GM21528 (cell line): ENCODE results near the gene OLA1.
A peak's percentile ranks its signal among the peaks of the same experiment; 100 is the strongest.
"Not testable (repeated sequence)": the region's sequence is repeated elsewhere in the genome, so short reads cannot be mapped to it uniquely, and the experiment has no call there.

Source experiments
- ATAC-seq: cut with Tn5 transposase; IDR thresholded peaks from one replicate; pipeline ENCODE4 v1.9.1; 2021; ENCODE audit warnings: mild to moderate bottlenecking, moderate library complexity; ENCODE audit not compliant: unreplicated experiment, low FRiP score

The OLA1 gene

DNA sequence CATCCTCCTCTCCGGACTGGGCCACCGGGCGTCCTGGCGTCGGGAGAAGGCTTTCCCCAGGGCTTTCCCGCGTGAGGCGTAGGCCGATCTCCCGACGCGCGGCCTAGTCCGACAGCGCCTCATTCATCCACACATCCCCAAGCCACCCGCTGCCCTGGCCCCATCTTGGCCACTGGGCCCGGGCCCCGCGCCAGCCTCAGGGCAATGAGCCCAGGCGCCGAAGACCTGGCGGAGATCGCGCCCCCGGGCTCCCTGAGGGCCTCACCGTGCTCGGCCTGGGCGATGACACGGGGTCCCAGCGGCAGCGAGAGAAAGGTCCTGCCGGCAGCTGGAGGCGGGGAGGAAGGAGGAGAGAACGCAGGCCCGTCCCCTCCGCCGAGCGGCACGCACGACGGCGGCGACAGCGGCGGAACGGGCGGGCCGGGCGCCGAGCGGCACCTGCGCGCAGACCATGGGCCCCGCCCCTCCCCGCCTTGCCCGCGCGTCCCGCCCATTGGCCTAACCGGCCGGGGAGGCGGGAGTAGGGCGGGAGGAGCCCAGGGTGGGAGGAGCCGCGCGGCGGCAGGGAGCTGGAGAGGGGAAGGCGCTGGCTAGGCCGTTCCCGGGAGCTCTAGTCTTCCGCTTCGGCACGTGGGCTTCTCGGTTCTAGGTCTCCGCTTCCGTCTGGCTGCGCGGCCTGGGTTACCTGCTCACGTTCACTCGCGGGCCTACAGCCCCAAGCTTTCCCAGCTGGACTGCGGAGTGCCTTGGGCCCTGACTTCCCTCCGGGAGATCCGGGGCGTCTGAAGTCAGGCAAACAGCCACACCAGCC, at the start of gene OLA1:
TSS of gene OLA1 (minus strand) at position 346 of the 811 bp plus-strand sequence. CDS start 1,717 bp downstream, outside the sequence.
- ATAC-seq = peak; percentile 98

DNA sequence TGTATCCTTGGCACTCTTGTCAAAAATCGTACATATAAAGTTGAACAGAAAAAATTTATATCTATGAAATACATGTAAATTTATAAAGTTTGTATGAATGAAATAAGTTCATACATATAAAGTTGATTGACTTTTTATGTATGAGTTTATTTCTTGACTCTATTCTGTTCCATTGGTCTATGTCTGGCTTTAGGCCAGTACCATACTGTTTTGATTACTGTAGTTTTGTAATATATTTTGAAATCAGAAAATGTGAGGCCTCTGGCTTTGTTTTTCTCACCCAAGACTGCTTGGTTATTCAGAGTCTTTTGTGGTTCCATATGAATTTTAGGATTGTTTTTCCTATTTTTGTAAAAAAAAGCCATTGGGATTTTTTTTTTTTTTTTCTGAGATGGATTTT, 44.6 kb upstream of the OLA1 start:
- no peak for ATAC-seq

DNA sequence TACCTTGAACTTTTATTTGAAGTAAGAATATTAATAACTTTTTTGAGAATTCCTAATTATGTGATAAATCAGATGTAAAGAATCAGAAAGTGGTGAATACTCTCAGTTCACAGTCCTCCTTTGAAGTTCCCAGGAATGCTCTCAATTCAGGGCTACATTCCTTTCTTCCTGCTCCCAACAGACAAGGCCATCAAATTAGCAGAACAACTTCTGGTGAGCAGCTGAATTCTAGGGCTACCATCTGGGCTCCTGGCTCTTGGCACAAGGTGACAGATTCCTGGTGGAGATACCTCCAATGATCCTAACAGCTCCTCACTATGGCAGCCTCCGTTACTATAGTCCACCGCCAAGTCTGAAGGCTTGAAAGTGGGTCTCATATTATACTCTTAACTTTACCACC, 37.8 kb upstream of the OLA1 start:
- ATAC-seq = no peak

DNA sequence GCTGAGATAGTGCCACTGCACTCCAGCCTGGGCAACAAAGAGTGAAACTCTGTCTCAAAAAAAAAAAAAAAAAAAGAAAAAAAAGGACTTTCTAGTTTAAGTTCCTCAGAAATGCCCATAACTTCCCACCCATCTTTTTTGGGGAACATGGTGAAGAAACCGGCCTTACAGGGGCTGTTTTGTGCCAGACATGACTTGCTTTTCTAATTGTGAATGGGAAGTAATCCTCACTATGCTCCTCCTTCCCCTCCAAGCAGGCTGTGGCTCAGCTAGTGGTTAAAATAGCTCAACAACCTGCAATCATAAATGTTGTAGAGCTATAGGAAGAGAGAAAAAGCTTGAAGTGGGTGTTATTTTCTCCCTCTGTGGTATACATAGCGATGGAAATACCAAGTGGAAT, 34.1 kb upstream of the OLA1 start:
- no peak for ATAC-seq

DNA sequence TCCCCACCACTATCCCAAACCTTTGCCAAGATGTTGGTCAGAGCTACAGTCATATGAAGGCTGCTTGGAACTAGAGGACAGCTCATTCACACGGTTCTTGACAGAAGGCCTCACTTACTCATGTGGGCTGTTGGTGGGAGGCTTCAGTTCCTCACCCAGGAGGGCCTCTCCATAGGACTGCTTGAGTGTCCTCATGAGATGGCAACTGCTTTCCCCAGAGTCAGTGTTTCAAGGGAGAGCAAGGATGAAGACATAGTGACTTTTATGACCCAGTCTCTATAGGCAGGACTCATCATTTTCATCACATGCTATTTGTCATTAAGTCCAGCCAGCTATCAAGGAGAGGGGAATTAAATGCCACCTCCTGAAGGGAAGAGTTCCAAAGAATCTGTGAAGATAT, 33.4 kb upstream of the OLA1 start:
- no peak for ATAC-seq

DNA sequence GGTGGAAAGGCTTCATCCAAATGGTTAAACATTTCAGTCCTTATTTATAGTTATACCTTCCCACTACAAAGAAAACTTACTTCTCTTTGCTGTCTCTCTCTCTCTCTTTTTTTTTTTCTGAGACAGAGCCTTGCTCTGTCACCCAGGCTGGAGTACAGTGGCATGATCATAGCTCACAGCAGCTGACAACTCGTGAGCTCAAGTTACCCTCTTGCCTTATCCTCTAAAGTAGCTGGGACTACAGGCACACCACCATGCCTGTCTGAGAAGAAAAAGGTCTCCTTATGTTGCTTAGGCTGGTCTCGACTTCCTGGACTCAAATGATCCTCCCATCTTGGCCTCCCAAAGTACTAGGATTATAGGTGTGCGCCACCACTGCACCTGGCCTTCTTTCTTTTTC, 32.3 kb upstream of the OLA1 start:
- no peak for ATAC-seq

DNA sequence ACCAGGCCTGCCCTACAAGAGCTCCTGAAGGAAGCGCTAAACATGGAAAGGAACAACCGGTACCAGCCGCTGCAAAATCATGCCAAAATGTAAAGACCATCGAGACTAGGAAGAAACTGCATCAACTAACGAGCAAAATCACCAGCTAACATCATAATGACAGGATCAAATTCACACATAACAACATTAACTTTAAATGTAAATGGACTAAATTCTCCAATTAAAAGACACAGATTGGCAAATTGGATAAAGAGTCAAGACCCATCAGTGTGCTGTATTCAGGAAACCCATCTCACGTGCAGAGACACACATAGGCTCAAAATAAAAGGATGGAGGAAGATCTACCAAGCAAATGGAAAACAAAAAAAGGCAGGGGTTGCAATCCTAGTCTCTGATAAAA, 21.9 kb upstream of the OLA1 start:
- ATAC-seq = not testable (repeated sequence)

DNA sequence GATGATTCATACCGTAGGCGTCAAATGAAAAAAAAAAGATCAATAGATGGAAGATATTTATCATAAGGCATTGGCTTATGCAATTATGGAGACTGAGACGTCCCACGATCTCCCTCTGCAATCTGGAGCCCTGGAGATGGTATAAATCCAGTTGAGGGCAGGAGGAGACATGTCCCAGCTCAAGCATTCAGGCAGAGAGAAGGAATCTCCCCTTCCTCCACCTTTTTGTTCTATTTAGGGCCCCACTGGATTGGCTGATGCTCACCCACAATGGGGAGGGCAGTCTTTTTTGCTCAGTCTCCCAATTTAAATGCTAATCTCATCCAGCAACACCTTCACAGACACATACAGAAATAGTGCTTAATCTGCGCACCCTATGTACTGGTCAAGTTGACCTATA, 18.0 kb upstream of the OLA1 start:
- no peak for ATAC-seq

DNA sequence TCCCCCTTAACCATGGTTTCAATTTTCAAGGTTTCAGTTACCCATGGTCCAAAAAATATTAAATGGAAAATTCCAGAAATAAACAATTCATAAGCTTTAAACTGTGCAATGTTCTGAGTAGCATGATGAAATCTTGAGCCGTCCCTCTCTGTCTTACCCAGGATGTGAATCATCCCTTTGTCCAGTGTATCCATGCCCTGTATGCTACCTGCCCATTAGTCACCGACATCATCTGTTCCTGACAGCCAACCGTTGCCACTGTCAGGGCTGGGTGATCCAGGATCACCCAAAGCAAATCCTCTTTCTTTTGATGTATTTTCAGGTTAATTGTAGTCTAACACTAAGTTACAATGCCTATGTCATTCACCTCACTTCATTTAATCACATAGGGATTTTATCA, 15.7 kb upstream of the OLA1 start:
- no peak for ATAC-seq

DNA sequence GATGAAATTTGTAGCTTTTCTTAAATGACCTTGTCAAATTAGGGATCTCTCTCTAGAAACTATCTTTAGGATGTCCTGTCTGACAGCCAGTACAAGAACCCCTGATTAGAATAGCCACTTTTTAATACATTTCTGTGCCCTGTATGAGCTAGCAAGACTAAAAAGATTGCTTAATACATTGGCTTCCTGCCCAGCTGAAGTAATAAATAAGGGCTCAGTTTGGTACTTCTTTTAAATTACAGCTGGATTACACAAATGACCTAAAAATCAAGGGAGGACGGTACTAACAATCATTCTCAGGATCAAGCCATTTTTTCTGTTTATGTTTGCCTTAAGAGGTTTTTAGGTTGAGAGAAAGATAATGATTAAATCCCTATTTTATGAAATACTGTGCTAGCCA, 11.6 kb upstream of the OLA1 start:
- no peak for ATAC-seq

DNA sequence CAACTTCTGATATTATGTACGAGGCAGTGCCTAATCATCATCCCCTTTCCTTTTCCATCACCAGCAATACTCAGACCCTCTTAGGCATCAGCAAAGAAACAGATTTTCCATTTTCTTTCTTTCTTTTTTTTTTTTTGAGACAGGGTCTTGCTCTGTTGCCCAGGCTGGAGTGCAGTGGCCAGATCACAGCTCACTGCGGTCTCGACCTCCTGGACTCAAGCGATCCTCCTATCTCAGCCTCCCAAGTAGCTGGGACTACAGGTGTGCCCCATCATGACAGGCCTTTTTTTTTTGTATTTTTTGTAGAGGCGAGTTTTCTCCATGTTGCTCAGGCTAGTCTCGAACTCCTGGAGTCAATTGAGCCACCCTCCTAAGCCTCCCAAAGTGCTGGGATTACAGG, 5.9 kb upstream of the OLA1 start:
- ATAC-seq = no peak

DNA sequence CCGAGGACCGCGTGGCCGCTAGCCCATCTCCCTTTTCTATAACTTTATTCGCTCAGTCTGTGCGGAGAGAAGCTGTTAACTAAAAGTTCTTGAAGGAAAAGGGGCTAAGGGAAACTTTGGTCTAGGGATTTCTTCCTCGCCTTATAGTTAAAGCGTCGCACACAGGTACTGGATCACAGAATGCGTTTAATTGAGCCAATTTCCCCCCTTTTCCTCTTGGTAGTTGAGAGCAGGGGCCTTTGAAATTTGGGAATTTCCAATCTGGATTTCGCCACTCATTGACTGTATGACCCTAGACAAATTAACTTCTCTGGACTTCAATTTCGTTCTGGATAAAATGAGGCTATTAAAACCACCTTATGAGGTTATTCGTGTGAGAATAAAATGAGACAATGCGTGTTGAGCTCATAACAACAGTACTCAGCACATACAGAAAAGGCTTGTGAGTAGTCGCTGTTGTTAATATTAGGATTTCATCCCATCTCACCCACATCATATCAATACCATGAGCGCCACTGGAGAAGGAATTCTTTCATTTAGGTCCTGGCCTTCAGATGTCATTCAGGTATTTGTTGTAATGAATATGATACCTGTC, 763 bp upstream of the OLA1 start:
- ATAC-seq = no peak

DNA sequence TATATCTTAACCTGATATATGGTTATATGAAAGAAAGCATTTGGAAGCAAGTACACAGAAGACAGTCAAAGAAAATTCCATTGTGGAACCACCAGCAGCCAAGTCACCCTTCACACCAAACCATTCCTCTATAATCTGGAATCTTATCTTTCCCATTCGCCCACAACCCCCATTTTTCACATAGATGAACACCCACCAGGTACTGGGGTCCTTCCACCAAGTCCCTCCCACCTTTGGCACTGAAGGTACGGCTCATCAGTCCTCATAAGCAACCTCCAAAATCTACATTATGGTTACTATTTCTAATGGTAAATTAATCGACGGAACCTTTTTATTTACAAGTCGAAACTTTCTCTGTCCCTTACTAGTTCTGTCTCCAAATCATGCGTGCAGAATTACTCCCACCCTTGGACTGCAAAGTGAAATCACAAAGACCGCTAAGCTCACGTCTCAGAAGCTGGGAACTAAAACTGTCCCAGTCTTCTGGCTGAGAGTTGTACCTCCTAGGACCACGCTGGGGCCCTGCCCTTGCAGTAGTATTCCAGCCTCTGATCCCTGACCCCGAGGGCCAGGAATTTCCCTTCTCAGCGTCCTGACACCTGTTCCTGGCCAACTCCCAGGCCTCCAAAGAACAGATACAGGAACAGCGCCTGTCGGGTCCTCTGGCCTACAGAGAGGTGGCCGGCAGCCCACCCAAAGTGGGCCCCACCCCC, 702 bp downstream of the OLA1 start:
- ATAC-seq = peak; percentile 22

DNA sequence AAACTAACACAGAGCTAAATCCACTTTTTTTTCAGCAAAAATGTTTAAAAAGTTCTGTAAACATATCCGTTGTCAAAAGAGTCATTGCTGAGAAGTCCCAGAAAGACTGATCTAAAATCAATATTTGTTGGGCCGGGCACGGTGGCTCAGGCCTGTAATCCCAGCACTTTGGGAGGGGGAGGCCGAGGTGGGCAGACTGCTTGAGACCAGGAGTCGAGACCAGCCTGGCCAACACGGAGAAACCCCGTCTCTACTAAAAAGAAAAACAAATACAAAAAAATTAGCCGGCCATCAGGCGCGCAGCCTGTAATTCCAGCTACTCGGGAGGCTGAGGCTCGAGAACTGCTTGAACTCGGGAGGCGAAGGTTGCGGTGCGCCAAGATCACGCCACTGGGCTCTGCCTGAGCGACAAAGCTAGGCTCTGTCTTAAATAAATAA, 1.4 kb downstream of the OLA1 start:
- ATAC-seq = no peak

DNA sequence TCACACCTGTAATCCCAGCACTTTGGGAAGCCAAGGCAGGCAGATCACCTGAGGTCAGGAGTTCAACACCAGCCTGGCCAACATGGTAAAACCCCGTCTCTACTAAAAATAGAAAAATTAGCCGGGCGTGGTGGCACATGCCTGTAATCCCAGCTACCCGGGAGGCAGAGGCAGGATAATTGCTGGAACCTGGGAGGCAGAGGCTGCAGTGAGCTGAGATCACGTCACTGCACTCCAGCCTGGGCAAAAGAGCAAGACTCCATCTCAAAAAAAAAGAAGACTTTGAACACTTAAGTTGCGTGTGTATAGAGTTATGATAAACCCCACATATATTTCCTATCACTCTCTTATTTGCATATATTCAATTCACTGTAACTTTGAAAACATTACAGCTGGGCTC, 2.7 kb downstream of the OLA1 start:
- ATAC-seq = not testable (repeated sequence)

DNA sequence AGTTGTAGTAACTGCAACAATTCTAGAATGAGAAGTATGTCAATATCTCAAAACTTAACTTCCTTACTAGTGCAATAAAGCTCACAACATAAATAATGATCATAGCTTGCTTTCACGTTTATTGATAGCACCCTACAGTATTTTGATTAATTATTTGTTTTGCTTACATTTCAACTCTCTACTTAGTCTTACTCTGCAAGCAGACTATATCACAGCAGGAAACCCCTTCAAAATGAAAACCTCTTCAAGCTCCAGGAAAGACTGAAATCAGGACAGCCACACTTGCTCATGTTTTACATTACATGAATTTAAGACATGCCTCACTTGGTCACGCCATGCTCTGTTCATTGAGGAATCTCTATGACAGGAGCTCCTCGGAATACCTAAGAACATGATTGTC, 3.3 kb downstream of the OLA1 start:
- ATAC-seq = no peak

DNA sequence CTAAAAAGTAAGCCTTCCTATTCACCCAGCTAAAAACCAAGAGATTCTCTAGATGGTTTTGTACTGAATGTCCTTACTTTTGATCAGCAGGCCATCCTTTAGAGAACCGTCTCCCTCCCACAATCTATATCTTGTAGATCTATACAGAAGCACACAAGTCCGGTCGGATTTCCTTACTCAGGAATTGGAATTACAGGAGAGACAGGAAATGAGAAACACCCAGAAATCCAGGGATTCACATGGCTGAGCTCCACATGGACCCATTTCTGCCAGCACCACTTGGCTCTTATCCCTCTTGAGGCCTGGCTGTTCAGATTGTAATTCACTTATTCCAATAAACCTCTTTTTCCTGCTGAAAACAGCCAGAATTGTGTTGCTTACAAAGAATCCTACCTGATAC, 4.5 kb downstream of the OLA1 start:
- ATAC-seq = no peak

DNA sequence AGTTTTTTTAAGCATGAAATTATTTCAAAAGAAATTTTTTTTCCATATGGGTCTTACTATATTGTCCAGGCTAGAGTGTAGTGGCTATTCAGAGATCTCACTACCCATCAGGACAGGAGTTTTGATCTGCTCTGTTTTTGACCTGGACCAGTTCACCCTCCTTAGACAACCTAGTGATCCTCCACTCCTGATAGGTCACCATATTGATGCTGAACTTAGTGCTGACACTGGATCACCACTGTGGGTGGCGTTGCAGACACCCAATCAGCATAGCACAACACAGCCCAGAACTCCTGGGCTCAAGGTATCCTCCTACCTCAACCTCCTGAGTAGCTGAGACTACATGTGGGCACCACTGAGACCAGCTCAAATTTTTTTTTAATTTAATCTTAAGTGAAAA, 8.2 kb downstream of the OLA1 start:
- ATAC-seq = no peak

DNA sequence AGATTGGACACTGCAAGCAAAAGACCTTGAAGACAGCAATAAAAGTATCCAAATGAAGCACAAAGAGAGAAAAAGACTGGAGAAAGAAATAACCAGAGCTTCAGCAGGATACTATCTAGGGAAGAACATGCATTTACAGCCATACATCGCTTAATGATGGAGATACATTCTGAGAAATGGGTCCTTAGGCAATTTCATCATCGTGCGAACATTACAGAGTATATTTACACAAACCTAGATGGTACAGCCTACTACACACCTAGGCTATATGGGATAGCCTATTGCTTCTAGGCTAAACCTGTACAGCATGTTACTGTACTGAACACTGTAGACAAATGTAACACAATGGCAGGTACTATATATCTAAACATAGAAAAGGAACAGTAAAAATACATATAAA, 11.9 kb downstream of the OLA1 start:
- no peak for ATAC-seq

DNA sequence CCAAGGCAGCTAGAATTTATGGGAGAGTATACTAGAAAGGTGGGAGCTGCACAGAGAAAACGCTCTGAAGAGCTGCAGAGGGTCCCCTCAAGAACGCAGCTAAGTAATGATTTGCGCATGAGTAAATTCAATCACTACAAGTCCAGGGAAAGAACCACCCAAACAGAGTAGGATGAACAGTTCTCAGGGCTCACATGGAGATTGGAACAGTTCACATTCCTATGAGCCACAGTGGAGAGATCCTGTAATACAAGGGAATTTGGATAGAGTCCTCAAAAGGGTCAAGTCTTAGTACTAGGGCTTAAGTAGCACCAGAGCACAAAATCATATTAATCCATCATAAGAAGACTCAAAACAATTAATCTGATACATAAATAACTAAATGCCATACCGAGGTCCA, 12.7 kb downstream of the OLA1 start:
- ATAC-seq = no peak

DNA sequence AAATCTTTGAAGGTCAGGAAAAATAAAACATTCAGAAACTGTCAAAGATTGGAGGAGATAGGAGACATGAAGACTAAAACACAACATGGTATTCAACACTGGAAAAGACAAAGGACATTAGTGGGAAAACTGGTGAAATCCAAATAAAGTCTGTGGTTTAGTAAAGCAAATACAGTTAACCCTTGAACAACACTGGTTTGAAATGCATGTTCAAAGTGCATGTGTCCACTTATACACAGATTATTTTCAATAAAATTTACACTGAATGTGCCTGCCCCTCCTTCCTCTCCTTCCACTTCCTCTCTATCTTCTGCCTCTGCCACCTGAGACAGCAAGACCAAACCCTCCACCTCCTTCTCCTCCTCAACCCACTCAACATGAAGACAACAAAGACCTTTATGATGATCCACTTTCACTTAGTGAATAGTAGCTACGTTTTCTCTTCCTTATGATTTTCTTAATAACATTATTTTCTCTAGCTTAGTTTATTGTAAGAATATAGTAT, 14.5 kb downstream of the OLA1 start:
- no peak for ATAC-seq
